ENCODE results near the gene SLC11A2. TPM values are rescaled to one million over a fixed set of nuclear protein-coding genes. Genes with fewer than 3 reads are reported as not detected.

Gene SLC11A2
- total RNA-seq, result 36.3 and 42.2 TPM in 2 replicates

DNA sequence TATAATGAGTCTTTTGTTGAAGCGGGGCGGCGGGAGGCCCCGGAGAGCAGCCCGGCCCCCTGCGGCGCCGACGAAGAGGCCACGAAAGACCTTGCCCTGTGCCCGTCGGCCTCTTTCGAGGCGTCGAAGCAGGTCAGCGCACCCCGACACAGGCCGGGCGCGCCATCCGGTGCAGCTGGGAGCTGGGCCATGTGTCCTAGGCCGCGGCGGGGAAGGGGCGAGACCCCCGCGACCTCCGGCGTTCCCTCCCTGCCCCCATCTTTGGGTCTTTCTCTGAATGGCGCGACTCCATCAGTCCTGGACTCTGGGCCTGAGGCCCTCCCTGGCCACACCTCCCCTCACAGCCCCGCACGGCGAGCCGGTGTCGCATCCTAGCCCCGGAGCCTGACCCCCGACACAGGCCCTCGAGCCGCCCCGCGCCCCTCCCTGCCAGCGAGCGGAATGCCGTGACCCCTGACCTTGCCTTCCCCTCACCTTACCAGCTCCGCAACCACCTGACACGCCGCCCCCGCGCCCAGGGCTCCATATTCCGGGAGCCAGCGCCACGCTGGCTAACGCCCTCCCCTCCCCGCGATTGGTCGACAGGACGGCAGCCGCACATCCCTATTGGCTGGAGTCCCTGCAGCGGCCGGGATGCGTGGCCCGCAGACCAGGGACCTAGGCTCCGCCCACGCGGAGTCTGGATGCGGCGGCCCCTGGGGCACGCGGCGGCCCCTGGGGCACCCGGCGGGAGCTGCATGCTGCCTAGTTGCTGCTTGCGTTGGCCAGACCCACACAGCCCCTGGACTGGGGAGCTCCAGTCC, at the start of gene SLC11A2:
Gene SLC11A2, minus strand, starts transcription at position 549 of the 803 bp plus-strand sequence. CDS start 15,656 bp downstream, outside the sequence.
- no peaks in the 10 kb centered on the region for H3K27me3 ChIP-seq (ENCODE audit: control insufficient read depth, insufficient read depth, low read length)
- H3K36me3 ChIP-seq (ENCODE audit: control insufficient read depth, insufficient read depth, low read length), result no peaks in the 10 kb centered on the region
- H3K4me3 ChIP-seq (ENCODE audit: low read depth, low read length), result peak within 1 kb of the TSS; percentile 83
- peak; percentile 75 for DNase-seq (ENCODE audit: low read depth)
- TF ChIP-seq, protein P1, sequence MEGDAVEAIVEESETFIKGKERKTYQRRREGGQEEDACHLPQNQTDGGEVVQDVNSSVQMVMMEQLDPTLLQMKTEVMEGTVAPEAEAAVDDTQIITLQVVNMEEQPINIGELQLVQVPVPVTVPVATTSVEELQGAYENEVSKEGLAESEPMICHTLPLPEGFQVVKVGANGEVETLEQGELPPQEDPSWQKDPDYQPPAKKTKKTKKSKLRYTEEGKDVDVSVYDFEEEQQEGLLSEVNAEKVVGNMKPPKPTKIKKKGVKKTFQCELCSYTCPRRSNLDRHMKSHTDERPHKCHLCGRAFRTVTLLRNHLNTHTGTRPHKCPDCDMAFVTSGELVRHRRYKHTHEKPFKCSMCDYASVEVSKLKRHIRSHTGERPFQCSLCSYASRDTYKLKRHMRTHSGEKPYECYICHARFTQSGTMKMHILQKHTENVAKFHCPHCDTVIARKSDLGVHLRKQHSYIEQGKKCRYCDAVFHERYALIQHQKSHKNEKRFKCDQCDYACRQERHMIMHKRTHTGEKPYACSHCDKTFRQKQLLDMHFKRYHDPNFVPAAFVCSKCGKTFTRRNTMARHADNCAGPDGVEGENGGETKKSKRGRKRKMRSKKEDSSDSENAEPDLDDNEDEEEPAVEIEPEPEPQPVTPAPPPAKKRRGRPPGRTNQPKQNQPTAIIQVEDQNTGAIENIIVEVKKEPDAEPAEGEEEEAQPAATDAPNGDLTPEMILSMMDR (IDR thresholded peaks at IDR 0.05; ENCODE audit: insufficient read depth, low read length, poor library complexity, severe bottlenecking), result no peak

DNA sequence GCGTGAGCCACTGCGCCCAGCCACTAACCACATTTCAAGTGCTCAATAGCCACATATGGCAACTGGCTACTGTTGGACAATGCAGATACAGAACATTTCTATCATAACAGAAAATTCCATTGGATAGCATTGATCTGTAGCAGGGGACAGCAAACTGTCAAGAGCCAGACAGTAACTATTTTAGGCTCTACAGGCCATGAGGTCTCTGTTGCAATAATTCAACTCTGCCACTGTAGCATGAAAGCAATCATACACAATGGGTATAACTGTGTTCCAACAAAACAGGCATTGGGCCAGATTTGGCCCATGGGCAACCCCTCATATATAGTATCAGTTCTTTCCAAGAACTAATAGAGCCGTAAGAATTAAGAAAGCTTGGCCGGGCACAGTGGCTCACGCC, 49.2 kb upstream of the SLC11A2 start:
- no peaks in the 10 kb centered on the region for H3K27me3 ChIP-seq (ENCODE audit: control insufficient read depth, insufficient read depth, low read length)
- no peak for DNase-seq (ENCODE audit: low read depth)
- TF ChIP-seq, protein P1 (IDR thresholded peaks at IDR 0.05; ENCODE audit: insufficient read depth, low read length, poor library complexity, severe bottlenecking), result no peak
- no peak overlapping the region for H3K4me3 ChIP-seq (ENCODE audit: low read depth, low read length)
- peaks cover 1% of the 10 kb centered on the region for H3K36me3 ChIP-seq (ENCODE audit: control insufficient read depth, insufficient read depth, low read length)

DNA sequence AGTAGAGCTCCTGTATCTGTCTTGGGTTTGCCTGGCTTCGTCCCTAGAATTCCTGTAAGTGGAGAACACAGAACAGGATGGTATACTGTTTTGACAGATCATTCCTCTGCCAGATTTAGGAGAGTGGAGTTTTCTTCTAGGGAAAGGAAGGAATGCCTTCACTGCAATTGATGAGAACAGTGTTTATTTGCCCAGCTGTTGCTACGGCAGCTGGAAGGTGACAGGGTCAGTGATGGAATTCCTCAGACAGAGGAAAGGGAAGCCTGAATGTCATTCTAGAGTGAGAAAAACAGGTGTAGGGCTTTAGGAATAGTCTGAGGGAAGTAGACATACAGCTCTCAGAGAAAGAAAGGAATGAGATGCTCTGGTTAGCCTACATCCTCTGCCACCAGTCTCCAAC, 45.5 kb upstream of the SLC11A2 start:
- H3K4me3 ChIP-seq (ENCODE audit: low read depth, low read length), result no peak overlapping the region
- DNase-seq (ENCODE audit: low read depth), result no peak
- H3K27me3 ChIP-seq (ENCODE audit: control insufficient read depth, insufficient read depth, low read length), result no peaks in the 10 kb centered on the region
- TF ChIP-seq, protein P1 (IDR thresholded peaks at IDR 0.05; ENCODE audit: insufficient read depth, low read length, poor library complexity, severe bottlenecking), result no peak
- peaks cover 1% of the 10 kb centered on the region for H3K36me3 ChIP-seq (ENCODE audit: control insufficient read depth, insufficient read depth, low read length)

DNA sequence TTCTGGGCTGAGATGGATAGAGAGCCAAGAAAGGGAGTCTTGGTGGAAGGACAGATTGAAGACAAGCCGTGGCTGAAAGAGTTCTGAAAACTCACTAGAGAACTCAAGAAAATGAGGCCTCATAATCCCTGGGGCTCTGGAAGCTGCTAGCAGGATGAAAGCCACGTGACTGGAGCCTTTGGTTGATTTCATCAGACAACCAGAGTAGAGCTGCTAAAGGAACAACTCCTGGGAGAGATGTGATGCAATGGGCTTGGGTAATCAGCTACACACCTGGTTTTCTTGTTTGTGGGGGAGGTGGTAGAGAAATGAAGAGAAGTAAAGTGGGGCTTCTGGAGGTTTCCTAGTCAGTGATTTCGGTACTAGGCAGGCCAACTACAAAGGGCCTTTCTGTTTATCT, 43.8 kb upstream of the SLC11A2 start:
- DNase-seq (ENCODE audit: low read depth), result no peak
- no peak overlapping the region for H3K4me3 ChIP-seq (ENCODE audit: low read depth, low read length)
- TF ChIP-seq, protein P1 (IDR thresholded peaks at IDR 0.05; ENCODE audit: insufficient read depth, low read length, poor library complexity, severe bottlenecking), result no peak
- H3K27me3 ChIP-seq (ENCODE audit: control insufficient read depth, insufficient read depth, low read length), result no peaks in the 10 kb centered on the region
- peaks cover 1% of the 10 kb centered on the region for H3K36me3 ChIP-seq (ENCODE audit: control insufficient read depth, insufficient read depth, low read length)

DNA sequence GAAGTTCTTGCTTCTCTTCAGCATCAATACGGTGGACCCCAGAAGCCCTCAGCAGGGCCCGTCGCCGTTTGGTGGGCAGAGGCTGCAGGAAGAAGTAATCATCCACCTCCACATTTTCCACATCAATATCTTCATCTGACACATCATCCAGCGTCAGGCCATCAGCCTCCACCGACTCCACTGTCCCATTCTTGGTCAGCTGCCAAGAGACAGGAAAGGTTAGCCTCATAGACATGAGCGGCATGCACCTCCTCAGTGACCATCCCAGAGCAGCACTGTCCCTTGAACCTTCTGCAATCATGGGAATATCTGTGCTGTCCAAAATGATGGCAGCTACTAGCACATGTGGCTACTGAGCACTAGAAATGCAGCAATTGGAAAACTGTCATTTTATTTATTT, 41.6 kb upstream of the SLC11A2 start:
- Histone ChIP-seq H3K4me3 (ENCODE audit: low read depth, low read length) (no peak overlapping the region), H3K36me3 (ENCODE audit: control insufficient read depth, insufficient read depth, low read length) (no peaks in the 10 kb centered on the region), H3K27me3 (ENCODE audit: control insufficient read depth, insufficient read depth, low read length) (no peaks in the 10 kb centered on the region)
- TF ChIP-seq, protein P1 (IDR thresholded peaks at IDR 0.05; ENCODE audit: insufficient read depth, low read length, poor library complexity, severe bottlenecking), result no peak
- DNase-seq (ENCODE audit: low read depth), result no peak

DNA sequence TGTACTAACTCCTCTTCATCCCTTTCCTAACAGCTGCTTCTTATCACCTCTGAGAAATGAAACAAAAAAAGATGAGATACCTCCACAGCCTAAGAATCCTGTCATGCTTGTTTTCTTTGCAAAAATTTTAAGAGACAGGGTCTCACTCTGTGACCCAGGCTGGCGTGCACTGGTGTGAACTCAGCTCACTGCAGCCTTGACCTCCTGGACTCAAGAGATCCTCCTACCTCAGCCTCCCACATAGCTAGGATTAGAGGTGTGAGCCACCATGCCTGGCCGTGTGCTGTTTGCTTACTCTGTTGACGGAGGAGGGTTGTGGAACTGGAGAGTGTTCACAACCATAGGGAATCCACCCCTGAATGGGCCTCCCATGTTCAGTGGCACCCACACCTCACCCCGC, 41.0 kb upstream of the SLC11A2 start:
- DNase-seq (ENCODE audit: low read depth), result no peak
- Histone ChIP-seq H3K36me3 (ENCODE audit: control insufficient read depth, insufficient read depth, low read length) (no peaks in the 10 kb centered on the region), H3K27me3 (ENCODE audit: control insufficient read depth, insufficient read depth, low read length) (no peaks in the 10 kb centered on the region), H3K4me3 (ENCODE audit: low read depth, low read length) (no peak overlapping the region)
- TF ChIP-seq, protein P1 (IDR thresholded peaks at IDR 0.05; ENCODE audit: insufficient read depth, low read length, poor library complexity, severe bottlenecking), result no peak

Data from kidney epithelial cell (primary cell).